ENCODE data around the gene CXCR3.

DNA sequence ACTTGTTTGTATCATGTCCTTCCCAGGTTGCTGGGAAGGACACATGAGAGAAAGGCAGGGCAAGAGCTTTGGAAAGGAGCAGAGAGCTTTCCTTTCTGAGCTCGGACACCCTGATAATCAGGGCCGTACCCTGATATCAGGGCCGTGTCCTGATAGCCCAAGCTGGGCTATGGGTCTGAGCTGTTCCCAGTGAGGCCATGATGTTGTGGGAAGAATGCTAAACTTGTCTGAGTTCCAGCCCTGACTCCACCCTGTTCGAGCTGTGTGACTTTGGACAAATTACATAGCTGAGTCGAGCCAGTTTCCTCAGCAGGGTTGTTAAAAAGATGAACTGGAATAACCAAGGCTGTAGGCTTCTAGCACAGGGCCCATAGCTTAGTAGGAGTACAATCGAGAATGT, 3.3 kb upstream of the CXCR3 start:
- no peak for TF ChIP-seq EGR1 (IDR thresholded peaks at IDR 0.05)
- TF ChIP-seq TAF1 (IDR thresholded peaks at IDR 0.05; ENCODE audit: low read depth), result no peak
- no peak for TF ChIP-seq CREB1 (IDR thresholded peaks at IDR 0.05; ENCODE audit: low read depth)
- no peak for TF ChIP-seq CEBPB (IDR thresholded peaks at IDR 0.05)
- no peak for TF ChIP-seq EP300 (IDR thresholded peaks at IDR 0.05; ENCODE audit: borderline replicate concordance)
- TF ChIP-seq YY1 (IDR thresholded peaks at IDR 0.05; ENCODE audit: low read depth), result no peak
- no peak for TF ChIP-seq ZBTB7A (IDR thresholded peaks at IDR 0.05; ENCODE audit: low read depth)
- TF ChIP-seq FOXM1 (IDR thresholded peaks at IDR 0.05; ENCODE audit: borderline replicate concordance, low read depth), result no peak
- TF ChIP-seq, protein P1, sequence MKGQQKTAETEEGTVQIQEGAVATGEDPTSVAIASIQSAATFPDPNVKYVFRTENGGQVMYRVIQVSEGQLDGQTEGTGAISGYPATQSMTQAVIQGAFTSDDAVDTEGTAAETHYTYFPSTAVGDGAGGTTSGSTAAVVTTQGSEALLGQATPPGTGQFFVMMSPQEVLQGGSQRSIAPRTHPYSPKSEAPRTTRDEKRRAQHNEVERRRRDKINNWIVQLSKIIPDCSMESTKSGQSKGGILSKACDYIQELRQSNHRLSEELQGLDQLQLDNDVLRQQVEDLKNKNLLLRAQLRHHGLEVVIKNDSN (IDR thresholded peaks at IDR 0.05), result no peak
- TF ChIP-seq, protein P2, sequence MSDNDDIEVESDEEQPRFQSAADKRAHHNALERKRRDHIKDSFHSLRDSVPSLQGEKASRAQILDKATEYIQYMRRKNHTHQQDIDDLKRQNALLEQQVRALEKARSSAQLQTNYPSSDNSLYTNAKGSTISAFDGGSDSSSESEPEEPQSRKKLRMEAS (IDR thresholded peaks at IDR 0.05), result no peak
- no peak for TF ChIP-seq RAD21 (IDR thresholded peaks at IDR 0.05; ENCODE audit: low read depth)
- no peak for TF ChIP-seq NFIC (IDR thresholded peaks at IDR 0.05)

All from Ishikawa (cell line).